H9 (cell line): ENCODE results near the gene KDM2B. TPM values are rescaled to one million over a fixed set of nuclear protein-coding genes. Genes with fewer than 3 reads are reported as not detected.

ENCODE experiments used
- DNase-seq: peaks from one replicate; pipeline ENCODE4 v3.0.0-alpha.2; 2017
- H2AFZ ChIP-seq: one replicate; pipeline ENCODE4 v1.6.1; 2013; ENCODE audit warnings: mild to moderate bottlenecking, low read length, control low read depth, moderate library complexity
- H2AK5ac ChIP-seq: 2 replicates; pipeline ENCODE4 v1.6.1; 2013; ENCODE audit warnings: low read length, control low read depth, mixed read lengths; ENCODE audit not compliant: insufficient read length
- H2BK120ac ChIP-seq: one replicate; pipeline ENCODE4 v1.6.1; 2013; ENCODE audit warnings: low read depth, mild to moderate bottlenecking, low read length, control low read depth, inconsistent platforms; ENCODE audit not compliant: poor library complexity, severe bottlenecking
- H2BK12ac ChIP-seq: 2 replicates; pipeline ENCODE4 v1.6.1; 2013; ENCODE audit warnings: low read length, control low read depth, mixed read lengths, low read depth; ENCODE audit not compliant: insufficient read length
- H2BK15ac ChIP-seq: 2 replicates; pipeline ENCODE4 v1.6.1; 2013; ENCODE audit warnings: low read depth, low read length, control low read depth
- H2BK20ac ChIP-seq: one replicate; pipeline ENCODE4 v1.6.1; 2013; ENCODE audit warnings: low read depth, mild to moderate bottlenecking, low read length, control low read depth, inconsistent platforms; ENCODE audit not compliant: poor library complexity, severe bottlenecking
- H2BK5ac ChIP-seq: 2 replicates; pipeline ENCODE4 v1.6.1; 2013; ENCODE audit warnings: low read length, control low read depth, mixed read lengths; ENCODE audit not compliant: insufficient read length
- H3K14ac ChIP-seq: 2 replicates; pipeline ENCODE4 v1.6.1; 2013; ENCODE audit warnings: low read length, control low read depth; ENCODE audit not compliant: insufficient read depth
- H3K18ac ChIP-seq: 2 replicates; pipeline ENCODE4 v1.6.1; 2013; ENCODE audit warnings: low read depth, mild to moderate bottlenecking, mixed read lengths, low read length, control low read depth; ENCODE audit not compliant: insufficient read length
- H3K23ac ChIP-seq: 2 replicates; pipeline ENCODE4 v1.6.1; 2013; ENCODE audit warnings: low read length, control low read depth, mixed read lengths, low read depth; ENCODE audit not compliant: insufficient read length
- H3K23me2 ChIP-seq: 2 replicates; pipeline ENCODE4 v1.6.1; 2013; ENCODE audit warnings: low read depth, mild to moderate bottlenecking, mixed read lengths, low read length, control low read depth; ENCODE audit not compliant: insufficient read length, poor library complexity, severe bottlenecking
- H3K27ac ChIP-seq: 2 replicates; pipeline ENCODE4 v1.5.1; 2013; ENCODE audit warnings: low read length, control low read depth, mixed read lengths, low read depth; ENCODE audit not compliant: insufficient read length
- H3K27me3 ChIP-seq: 2 replicates; pipeline ENCODE4 v1.6.1; 2013; ENCODE audit warnings: low read length, control low read depth, inconsistent platforms; ENCODE audit not compliant: insufficient read depth
- H3K4ac ChIP-seq: 2 replicates; pipeline ENCODE4 v1.6.1; 2013; ENCODE audit warnings: low read depth, mild to moderate bottlenecking, control low read depth, inconsistent platforms, low read length, moderate library complexity
- H3K4me1 ChIP-seq: 2 replicates; pipeline ENCODE4 v1.6.1; 2013; ENCODE audit warnings: low read length, control low read depth, inconsistent platforms; ENCODE audit not compliant: insufficient read depth
- H3K4me2 ChIP-seq: 2 replicates; pipeline ENCODE4 v1.6.1; 2013; ENCODE audit warnings: low read length, control low read depth, mixed read lengths; ENCODE audit not compliant: insufficient read length, insufficient read depth
- H3K56ac ChIP-seq: 2 replicates; pipeline ENCODE4 v1.6.1; 2013; ENCODE audit warnings: low read depth, mild to moderate bottlenecking, mixed read lengths, low read length, control low read depth; ENCODE audit not compliant: insufficient read length
- H3K79me1 ChIP-seq: 2 replicates; pipeline ENCODE4 v1.6.1; 2013; ENCODE audit warnings: low read depth, mild to moderate bottlenecking, moderate library complexity, low read length, control low read depth, inconsistent platforms; ENCODE audit not compliant: insufficient read depth, poor library complexity, severe bottlenecking
- H3K79me2 ChIP-seq: 2 replicates; pipeline ENCODE4 v1.6.1; 2013; ENCODE audit warnings: low read length, control low read depth, inconsistent platforms; ENCODE audit not compliant: insufficient read depth
- H3K9ac ChIP-seq: 2 replicates; pipeline ENCODE4 v1.6.1; 2013; ENCODE audit warnings: low read length, control low read depth, mixed read lengths; ENCODE audit not compliant: insufficient read length; ENCODE audit errors: extremely low read depth
- H3K9me3 ChIP-seq: one replicate; pipeline ENCODE4 v1.6.1; 2013; ENCODE audit warnings: low read depth, low read length, inconsistent platforms; ENCODE audit not compliant: control insufficient read depth
- H3T11ph ChIP-seq: one replicate; pipeline ENCODE4 v1.6.1; 2013; ENCODE audit warnings: mild to moderate bottlenecking, low read length, control low read depth, inconsistent platforms
- H4K20me1 ChIP-seq: one replicate; pipeline ENCODE4 v1.6.1; 2013; ENCODE audit not compliant: control insufficient read depth, insufficient read length, insufficient read depth
- H4K5ac ChIP-seq: 2 replicates; pipeline ENCODE4 v1.6.1; 2013; ENCODE audit warnings: low read depth, mild to moderate bottlenecking, mixed read lengths, low read length, control low read depth; ENCODE audit not compliant: insufficient read length
- H4K8ac ChIP-seq: replicated peaks from 2 replicates; pipeline ENCODE4 v1.6.1; 2013; ENCODE audit warnings: low read length, control low read depth, mixed read lengths, low read depth; ENCODE audit not compliant: insufficient read length
- H4K91ac ChIP-seq: 2 replicates; pipeline ENCODE4 v1.6.1; 2013; ENCODE audit warnings: low read depth, mild to moderate bottlenecking, moderate library complexity, mixed read lengths, low read length, control low read depth; ENCODE audit not compliant: insufficient read length
- H3K27ac Mint-ChIP-seq, 3 experiments: 2 replicates in 2 of 3; 3 replicates in 1 of 3; pipeline ENCODE4 v1.8.0; 2020 to 2021; ENCODE audit warnings: mixed read lengths in 3 of 3, mild to moderate bottlenecking in 1 of 3, moderate library complexity in 1 of 3
- H3K27me3 Mint-ChIP-seq: 2 replicates; pipeline ENCODE4 v1.8.0; 2021; ENCODE audit warnings: low read depth, mild to moderate bottlenecking, moderate library complexity, mixed read lengths
- H3K36me3 Mint-ChIP-seq, 3 experiments: 2 replicates in 2 of 3; 3 replicates in 1 of 3; pipeline ENCODE4 v1.8.0; 2020 to 2021; ENCODE audit warnings: low read depth in 3 of 3, mixed read lengths in 3 of 3; ENCODE audit not compliant: insufficient read depth in 1 of 3
- H3K4me1 Mint-ChIP-seq, 2 experiments: 2 replicates each; pipeline ENCODE4 v1.8.0; 2020; ENCODE audit warnings: mixed read lengths in 2 of 2
- H3K4me3 Mint-ChIP-seq, 2 experiments: 2 replicates in 1 of 2; 3 replicates in 1 of 2; pipeline ENCODE4 v1.8.0; 2020 to 2021; ENCODE audit warnings: mild to moderate bottlenecking in 2 of 2, mixed read lengths in 2 of 2, moderate library complexity in 1 of 2
- H3K9me3 Mint-ChIP-seq, 2 experiments: 2 replicates in 1 of 2; 3 replicates in 1 of 2; pipeline ENCODE4 v1.8.0; 2020; ENCODE audit warnings: mild to moderate bottlenecking in 2 of 2, mixed read lengths in 2 of 2, moderate library complexity in 1 of 2
- CTCF ChIP-seq: fragments of 200-600 bp; sonication (generic); conservative IDR thresholded peaks from 3 replicates; pipeline ENCODE4 v1.8.0; 2021; ENCODE audit warnings: antibody characterized with exemption, mild to moderate bottlenecking
- WGBS: extraction: QIAGEN DNeasy Blood & Tissue Kit; methylation state at CpG from one replicate; pipeline ENCODE4 v1.1.7; 2013; ENCODE audit warnings: missing lambda C conversion rate, low lambda C conversion rate, mixed read lengths; ENCODE audit not compliant: insufficient read length; ENCODE audit errors: extremely low coverage; 5-methylcytosine and 5-hydroxymethylcytosine counted together
- total RNA-seq: library from RNA; stranded (reverse); gene quantifications from 2 replicates; pipeline ENCODE4 v1.2.1, GENCODE V29; 2021

KDM2B gene
- total RNA-seq, 1 experiment from 2014 or later: 143 TPM

GRCh38 chr12:121525411-121525810 is 55.4 kb downstream of the KDM2B start:
- Histone ChIP-seq H3K79me2 (peaks cover 2% of the 10 kb centered on the region; the same call in 1 of the 2 replicates), H3K4me1 (no peaks in the 10 kb centered on the region), H2BK20ac (no peak overlapping the region), H3K4me2 (no peak overlapping the region), H2AK5ac (no peak overlapping the region), H2BK15ac (no peak overlapping the region), H3K79me1 (peaks cover 10% of the 10 kb centered on the region), H3K4ac (no peak overlapping the region), H4K5ac (no peak overlapping the region), H3K23ac (no peak overlapping the region), H3K23me2 (no peaks in the 10 kb centered on the region), H2BK5ac (no peak overlapping the region), H3K27me3 (no peaks in the 10 kb centered on the region), H3K27ac (no peak overlapping the region), H3K14ac (no peak overlapping the region), H2BK120ac (no peak overlapping the region), H2AFZ (no peak overlapping the region), H3K9me3 (no peaks in the 10 kb centered on the region), H3K56ac (no peak overlapping the region), H3K9ac (no peak overlapping the region), H3T11ph (no peak overlapping the region), H4K8ac (no peak overlapping the region), H4K91ac (no peak overlapping the region), H2BK12ac (no peak overlapping the region), H4K20me1 (no peaks in the 10 kb centered on the region), H3K18ac (no peak overlapping the region)
- no peak for TF ChIP-seq CTCF
- H3K4me3 Mint-ChIP-seq: no peak overlapping the region; a peak in 1 of 5 replicates
- no peak overlapping the region for H3K27ac Mint-ChIP-seq
- H3K36me3 Mint-ChIP-seq: peaks cover 13 to 58% (median 40%) of the 10 kb centered on the region in 3 experiments; a peak in 6 of 7 replicates
- no peak for DNase-seq
- no CpG with 5 or more reads among the region's 8 CpGs for WGBS
- no peaks in the 10 kb centered on the region for H3K27me3 Mint-ChIP-seq
- peaks cover 6 to 21% of the 10 kb centered on the region in 2 experiments for H3K4me1 Mint-ChIP-seq
- no peaks in the 10 kb centered on the region for H3K9me3 Mint-ChIP-seq
